DOHH2 (cell line): ENCODE measurements around the gene FOSL1.

Experiments used
- EZH2phosphoT487 ChIP-seq: fragments of 200-600 bp; sonication (generic); IDR thresholded peaks from 2 replicates; pipeline ENCODE4 v1.6.1; 2017; ENCODE audit warnings: borderline replicate concordance, mild to moderate bottlenecking, antibody characterized with exemption, low read length, moderate library complexity, mixed read lengths
- TF ChIP-seq, protein P1 (sequence below): fragments of 200-600 bp; sonication (generic); IDR thresholded peaks from one replicate; pipeline ENCODE4 v1.5.1; 2014; ENCODE audit warnings: antibody characterized with exemption, mild to moderate bottlenecking, low read depth, low read length; ENCODE audit not compliant: poor library complexity, severe bottlenecking

DNA sequence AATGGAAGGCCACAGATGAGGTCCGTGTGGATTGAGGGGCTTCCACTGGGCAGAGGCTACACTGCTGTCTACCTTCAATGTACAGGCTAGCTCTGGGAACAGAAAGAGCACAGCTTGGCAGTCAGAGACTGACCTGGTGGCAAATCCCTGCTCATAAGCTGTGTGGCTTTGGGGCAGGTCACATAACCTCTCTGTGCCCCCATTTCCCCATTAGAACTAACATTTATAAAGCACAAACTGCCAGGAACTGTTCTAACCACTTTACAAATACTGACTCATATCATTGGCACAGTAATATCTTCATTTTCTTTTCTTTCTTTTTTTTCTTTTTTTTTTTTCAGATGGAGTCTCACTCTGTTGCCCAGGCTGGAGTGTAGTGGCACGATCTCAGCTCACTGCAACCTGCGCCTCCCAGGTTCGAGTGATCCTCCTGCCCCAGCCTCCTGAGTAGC lies 3.1 kb downstream of the FOSL1 start:
- TF ChIP-seq, protein P1, sequence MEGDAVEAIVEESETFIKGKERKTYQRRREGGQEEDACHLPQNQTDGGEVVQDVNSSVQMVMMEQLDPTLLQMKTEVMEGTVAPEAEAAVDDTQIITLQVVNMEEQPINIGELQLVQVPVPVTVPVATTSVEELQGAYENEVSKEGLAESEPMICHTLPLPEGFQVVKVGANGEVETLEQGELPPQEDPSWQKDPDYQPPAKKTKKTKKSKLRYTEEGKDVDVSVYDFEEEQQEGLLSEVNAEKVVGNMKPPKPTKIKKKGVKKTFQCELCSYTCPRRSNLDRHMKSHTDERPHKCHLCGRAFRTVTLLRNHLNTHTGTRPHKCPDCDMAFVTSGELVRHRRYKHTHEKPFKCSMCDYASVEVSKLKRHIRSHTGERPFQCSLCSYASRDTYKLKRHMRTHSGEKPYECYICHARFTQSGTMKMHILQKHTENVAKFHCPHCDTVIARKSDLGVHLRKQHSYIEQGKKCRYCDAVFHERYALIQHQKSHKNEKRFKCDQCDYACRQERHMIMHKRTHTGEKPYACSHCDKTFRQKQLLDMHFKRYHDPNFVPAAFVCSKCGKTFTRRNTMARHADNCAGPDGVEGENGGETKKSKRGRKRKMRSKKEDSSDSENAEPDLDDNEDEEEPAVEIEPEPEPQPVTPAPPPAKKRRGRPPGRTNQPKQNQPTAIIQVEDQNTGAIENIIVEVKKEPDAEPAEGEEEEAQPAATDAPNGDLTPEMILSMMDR: no peak
- no peak for TF ChIP-seq EZH2phosphoT487
